DMS153 treated with DMSO at 0.1 percent for 48 hours (cell line): ENCODE data around the gene SKAP1.

Experiments
- DNase-seq: peaks from one replicate; lab custom pipeline; 2025; ENCODE audit not compliant: unreplicated experiment; lab: John Stamatoyannopoulos, UW

Gene SKAP1

GRCh38 chr17:48125829-48126531 is 304.0 kb downstream of the SKAP1 start:
- DNase-seq: no peak

- no peak for DNase-seq
Measured at GRCh38 chr17:48123776-48124388, 306.1 kb downstream of the SKAP1 start.

GRCh38 chr17:48123111-48123510 is 306.9 kb downstream of the SKAP1 start:
- DNase-seq: no peak

- no peak for DNase-seq
Measured at GRCh38 chr17:48122665-48123045, 307.4 kb downstream of the SKAP1 start.

- DNase-seq: no peak
Measured at GRCh38 chr17:48121923-48122664, 307.9 kb downstream of the SKAP1 start.

- no peak for DNase-seq
Measured at GRCh38 chr17:48113201-48113676, 316.8 kb downstream of the SKAP1 start.

- DNase-seq: no peak
Measured at GRCh38 chr17:48111937-48112241, 318.1 kb downstream of the SKAP1 start.

GRCh38 chr17:48110761-48111160 is 319.3 kb downstream of the SKAP1 start:
- no peak for DNase-seq

- DNase-seq: peak; percentile 82
Measured at GRCh38 chr17:48107137-48108055, 322.6 kb downstream of the SKAP1 start, which contains the start of gene SNX11. Gene SNX11 (plus strand): TSS chr17:48107766. CDS start chr17:48112044, 4,278 bp downstream.

- no peak for DNase-seq
Measured at GRCh38 chr17:48106802-48107136, 323.2 kb downstream of the SKAP1 start.

- DNase-seq: no peak
Measured at GRCh38 chr17:48104440-48104839, 325.6 kb downstream of the SKAP1 start.

GRCh38 chr17:48102798-48103715 is 327.0 kb downstream of the SKAP1 start:
- no peak for DNase-seq

GRCh38 chr17:48102043-48102750 is 327.8 kb downstream of the SKAP1 start:
- DNase-seq: no peak

GRCh38 chr17:48101012-48101720 is 328.8 kb downstream of the SKAP1 start, which contains the start of gene CBX1:
Gene CBX1 (minus strand): TSS chr17:48101478. CDS start chr17:48077004, 24,474 bp downstream.
- peak; percentile 92 for DNase-seq

GRCh38 chr17:48100591-48101011 is 329.4 kb downstream of the SKAP1 start:
- peak; percentile 44 for DNase-seq

GRCh38 chr17:48100160-48100559 is 329.9 kb downstream of the SKAP1 start:
- DNase-seq: no peak

- DNase-seq: no peak
Measured at GRCh38 chr17:48095611-48096010, 334.4 kb downstream of the SKAP1 start.

GRCh38 chr17:48093341-48094045 is 336.5 kb downstream of the SKAP1 start:
- DNase-seq: no peak
